Parathyroid adenoma (tissue), 2 donors: ENCODE measurements around the gene ZBTB8OS.
"Not testable (repeated sequence)": the region's sequence is repeated elsewhere in the genome, so short reads cannot be mapped to it uniquely, and the experiment has no call there.

Experiments used
- H2AFZ ChIP-seq: fragments of 300-600 bp; sonication (generic); one replicate; pipeline ENCODE4 v1.7.0; 2017; ENCODE audit warnings: antibody characterized with exemption, mild to moderate bottlenecking
- H3K27ac ChIP-seq: fragments of 300-600 bp; sonication (generic); one replicate; pipeline ENCODE4 v1.7.0; 2017
- H3K27me3 ChIP-seq: fragments of 300-600 bp; sonication (generic); one replicate; pipeline ENCODE4 v1.7.0; 2017; ENCODE audit warnings: low read length; ENCODE audit not compliant: control insufficient read depth, insufficient read depth
- H3K36me3 ChIP-seq: fragments of 300-600 bp; sonication (generic); one replicate; pipeline ENCODE4 v1.7.0; 2017; ENCODE audit warnings: low read length; ENCODE audit not compliant: control insufficient read depth, insufficient read depth
- H3K4me1 ChIP-seq: fragments of 300-600 bp; sonication (generic); one replicate; pipeline ENCODE4 v1.7.0; 2017; ENCODE audit warnings: control low read depth
- H3K4me2 ChIP-seq: fragments of 300-600 bp; sonication (generic); one replicate; pipeline ENCODE4 v1.7.0; 2017; ENCODE audit warnings: low read length
- H3K4me3 ChIP-seq: fragments of 300-600 bp; sonication (generic); one replicate; pipeline ENCODE4 v1.7.0; 2017; ENCODE audit warnings: low read depth, low read length
- H3K79me2 ChIP-seq: fragments of 300-600 bp; sonication (generic); one replicate; pipeline ENCODE4 v1.7.0; 2017; ENCODE audit warnings: control low read depth
- H3K9ac ChIP-seq: fragments of 300-600 bp; sonication (generic); one replicate; pipeline ENCODE4 v1.7.0; 2017; ENCODE audit warnings: mild to moderate bottlenecking
- H3K9me3 ChIP-seq: fragments of 300-600 bp; sonication (generic); one replicate; pipeline ENCODE4 v1.7.0; 2017; ENCODE audit warnings: low read length; ENCODE audit not compliant: control insufficient read depth
- CTCF ChIP-seq: fragments of 300-600 bp; sonication (generic); IDR thresholded peaks from one replicate; pipeline ENCODE4 v1.7.0; 2017; ENCODE audit warnings: antibody characterized with exemption, mild to moderate bottlenecking
- donor health status: primary hyperparathyroidism.

ZBTB8OS gene

GRCh38 chr1:32650248-32650751, at the start of gene ZBTB8OS:
ZBTB8OS (minus strand) TSS chr1:32650550; CDS start chr1:32650529, 21 bp downstream.
- Histone ChIP-seq H3K27ac (peak within 1 kb of the TSS; percentile 100), H3K4me3 (peak within 1 kb of the TSS; percentile 94), H3K4me1 (peaks cover 4% of the 10 kb centered on the region)

GRCh38 chr1:32696996-32697395, 46.6 kb upstream of the ZBTB8OS start:
- H3K36me3 ChIP-seq, H3K27me3 ChIP-seq, H3K4me3 ChIP-seq, H3K79me2 ChIP-seq, H3K9me3 ChIP-seq, H3K27ac ChIP-seq, H3K4me1 ChIP-seq, H3K9ac ChIP-seq, H3K4me2 ChIP-seq, H2AFZ ChIP-seq: not testable (repeated sequence)

More at GRCh38 chr1:32650248-32650751, at the start of gene ZBTB8OS:
- Histone ChIP-seq H3K79me2 (peaks cover 25% of the 10 kb centered on the region), H2AFZ (peak within 1 kb of the TSS; percentile 90), H3K27me3 (no peaks in the 10 kb centered on the region), H3K4me2 (peak within 1 kb of the TSS; percentile 97), H3K36me3 (no peaks in the 10 kb centered on the region), H3K9ac (peak within 1 kb of the TSS; percentile 87), H3K9me3 (no peaks in the 10 kb centered on the region)
- TF ChIP-seq CTCF: no peak

- Histone ChIP-seq H3K79me2 (no peaks in the 10 kb centered on the region), H3K27me3 (no peaks in the 10 kb centered on the region), H3K4me1 (no peaks in the 10 kb centered on the region), H3K36me3 (no peaks in the 10 kb centered on the region), H3K9me3 (no peaks in the 10 kb centered on the region), H2AFZ (no peak overlapping the region), H3K4me3 (no peak overlapping the region), H3K4me2 (no peak overlapping the region), H3K9ac (no peak overlapping the region), H3K27ac (no peak overlapping the region)
- no peak for TF ChIP-seq CTCF
Observed at GRCh38 chr1:32696041-32696440, 45.7 kb upstream of the ZBTB8OS start.

- Histone ChIP-seq H3K27me3 (no peaks in the 10 kb centered on the region), H3K4me1 (no peaks in the 10 kb centered on the region), H2AFZ (no peak overlapping the region), H3K9ac (no peak overlapping the region), H3K4me3 (no peak overlapping the region), H3K9me3 (no peaks in the 10 kb centered on the region), H3K36me3 (no peaks in the 10 kb centered on the region), H3K27ac (no peak overlapping the region), H3K4me2 (no peak overlapping the region), H3K79me2 (no peaks in the 10 kb centered on the region)
- no peak for TF ChIP-seq CTCF
Observed at GRCh38 chr1:32695098-32695904, 45.0 kb upstream of the ZBTB8OS start.

- H3K4me2 ChIP-seq: no peak overlapping the region
- no peaks in the 10 kb centered on the region for H3K36me3 ChIP-seq
- H2AFZ ChIP-seq: no peak overlapping the region
- no peak overlapping the region for H3K4me3 ChIP-seq
- TF ChIP-seq CTCF: no peak
- no peaks in the 10 kb centered on the region for H3K9me3 ChIP-seq
- no peak overlapping the region for H3K27ac ChIP-seq
- no peaks in the 10 kb centered on the region for H3K27me3 ChIP-seq
- H3K9ac ChIP-seq: no peak overlapping the region
- no peaks in the 10 kb centered on the region for H3K79me2 ChIP-seq
- H3K4me1 ChIP-seq: no peaks in the 10 kb centered on the region
Observed at GRCh38 chr1:32693455-32694174, 43.3 kb upstream of the ZBTB8OS start.
